ENCODE results near the gene CKAP2L. TPM values are rescaled to one million over a fixed set of nuclear protein-coding genes. Genes with fewer than 3 reads are reported as not detected.

Gene CKAP2L
- total RNA-seq, 1 experiment from 2014 or later, result 20.7 TPM

DNA sequence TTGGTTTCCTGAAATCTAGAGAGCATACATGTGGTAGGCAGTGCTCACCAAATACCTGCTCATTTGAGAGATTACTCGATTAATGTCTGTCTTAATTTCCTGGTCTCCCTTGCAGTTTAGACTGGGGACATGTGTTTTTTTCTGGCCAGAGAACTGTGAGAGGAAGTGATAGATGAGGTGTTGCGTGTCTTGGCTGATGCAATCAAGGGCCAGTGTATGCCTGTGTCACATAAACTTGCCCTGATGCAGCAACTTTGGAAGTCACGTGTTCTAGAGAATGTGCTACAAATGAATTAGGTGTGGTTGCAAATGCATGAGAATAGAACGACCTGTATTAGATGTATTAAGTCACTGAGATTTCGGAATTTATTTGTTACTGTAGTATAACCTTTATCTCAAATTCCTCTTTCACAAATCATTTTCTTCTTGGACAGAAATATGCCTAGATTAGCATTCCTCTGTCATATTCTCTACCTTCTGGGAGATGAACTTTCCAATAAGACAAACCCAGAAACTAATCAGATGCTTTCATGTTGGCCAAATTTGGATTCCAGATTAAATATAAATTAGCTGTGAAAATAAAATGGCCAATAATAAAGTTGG lies 29.8 kb upstream of the CKAP2L start:
- intact Hi-C loops (cut with micrococcal nuclease), result no loop called here
- no peak overlapping the region for H3K4me3 ChIP-seq (ENCODE audit: low read length)
- ChIA-PET POLR2A (ENCODE audit: unreplicated experiment) (no interaction called here), CTCF (no interaction called here)
- no peaks in the 10 kb centered on the region for H3F3A ChIP-seq (ENCODE audit: low read length, unreplicated experiment)
- H3K36me3 ChIP-seq (ENCODE audit: low read depth, low read length), result no peaks in the 10 kb centered on the region
- no peaks in the 10 kb centered on the region for H4K20me1 ChIP-seq (ENCODE audit: low read length)
- H3K4me1 ChIP-seq (ENCODE audit: insufficient read depth, low read length), result peaks cover 27% of the 10 kb centered on the region
- DNase-seq (no peak), ATAC-seq (no peak)
- no peaks in the 10 kb centered on the region for H3K27me3 ChIP-seq (ENCODE audit: low read length)
- BruUV-seq (replicated peaks), result no TSS peak
- H3K9me3 ChIP-seq (ENCODE audit: low read length), result no peaks in the 10 kb centered on the region
- no peak overlapping the region for H3K4me2 ChIP-seq (ENCODE audit: low read length)
- no peak overlapping the region for H2AFZ ChIP-seq (ENCODE audit: low read length)
- H3K9me2 ChIP-seq (replicated peaks; ENCODE audit: low read length), result no peaks in the 10 kb centered on the region
- H3K27ac ChIP-seq (ENCODE audit: low read length), result no peak overlapping the region
- no peaks in the 10 kb centered on the region for H3K79me2 ChIP-seq (ENCODE audit: low read length)
- TF ChIP-seq EZH2phosphoT487 (IDR thresholded peaks at IDR 0.05; ENCODE audit: borderline replicate concordance, low read length) (no peak), EZH2 (IDR thresholded peaks at IDR 0.05; ENCODE audit: low read length, unreplicated experiment) (no peak)
- TF ChIP-seq, protein P1, sequence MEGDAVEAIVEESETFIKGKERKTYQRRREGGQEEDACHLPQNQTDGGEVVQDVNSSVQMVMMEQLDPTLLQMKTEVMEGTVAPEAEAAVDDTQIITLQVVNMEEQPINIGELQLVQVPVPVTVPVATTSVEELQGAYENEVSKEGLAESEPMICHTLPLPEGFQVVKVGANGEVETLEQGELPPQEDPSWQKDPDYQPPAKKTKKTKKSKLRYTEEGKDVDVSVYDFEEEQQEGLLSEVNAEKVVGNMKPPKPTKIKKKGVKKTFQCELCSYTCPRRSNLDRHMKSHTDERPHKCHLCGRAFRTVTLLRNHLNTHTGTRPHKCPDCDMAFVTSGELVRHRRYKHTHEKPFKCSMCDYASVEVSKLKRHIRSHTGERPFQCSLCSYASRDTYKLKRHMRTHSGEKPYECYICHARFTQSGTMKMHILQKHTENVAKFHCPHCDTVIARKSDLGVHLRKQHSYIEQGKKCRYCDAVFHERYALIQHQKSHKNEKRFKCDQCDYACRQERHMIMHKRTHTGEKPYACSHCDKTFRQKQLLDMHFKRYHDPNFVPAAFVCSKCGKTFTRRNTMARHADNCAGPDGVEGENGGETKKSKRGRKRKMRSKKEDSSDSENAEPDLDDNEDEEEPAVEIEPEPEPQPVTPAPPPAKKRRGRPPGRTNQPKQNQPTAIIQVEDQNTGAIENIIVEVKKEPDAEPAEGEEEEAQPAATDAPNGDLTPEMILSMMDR (conservative IDR thresholded peaks at IDR 0.05; ENCODE audit: low read depth, low read length), result no peak
- no peak overlapping the region for H3K9ac ChIP-seq (ENCODE audit: low read length)

DNA sequence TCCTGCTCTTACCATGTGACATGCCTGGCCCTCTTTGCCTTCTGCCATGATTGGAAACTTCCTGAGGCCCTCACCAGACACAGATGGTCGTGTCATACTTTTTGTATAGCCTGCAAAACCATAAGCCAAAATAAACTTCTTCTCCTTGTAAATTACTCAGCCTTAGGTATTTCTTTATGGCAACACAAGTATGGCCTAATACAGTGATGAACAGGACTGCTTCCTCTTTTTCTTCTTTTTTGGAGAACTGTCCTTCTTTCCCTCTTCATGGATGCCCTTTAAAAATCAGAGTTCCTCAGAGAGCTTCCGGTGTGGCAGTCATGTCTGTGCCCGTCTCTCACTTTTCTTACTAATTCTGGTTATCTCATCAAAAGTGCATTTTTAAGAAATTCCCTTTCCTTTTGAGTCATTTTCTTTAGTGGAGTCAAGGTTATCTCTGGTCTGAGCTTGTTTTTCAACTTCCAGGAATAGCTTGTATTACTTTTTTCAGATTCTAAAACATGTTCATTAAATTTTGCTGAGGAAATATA lies 29.1 kb upstream of the CKAP2L start:
- no peak overlapping the region for H2AFZ ChIP-seq (ENCODE audit: low read length)
- no peak for TF ChIP-seq EZH2phosphoT487 (IDR thresholded peaks at IDR 0.05; ENCODE audit: borderline replicate concordance, low read length)
- no peak overlapping the region for H3K9ac ChIP-seq (ENCODE audit: low read length)
- ATAC-seq (no peak; the same call in 1 of the 2 replicates), DNase-seq (no peak)
- no peak overlapping the region for H3K27ac ChIP-seq (ENCODE audit: low read length)
- H3K9me2 ChIP-seq (replicated peaks; ENCODE audit: low read length), result no peaks in the 10 kb centered on the region
- no peak overlapping the region for H3K4me3 ChIP-seq (ENCODE audit: low read length)
- H3K79me2 ChIP-seq (ENCODE audit: low read length), result no peaks in the 10 kb centered on the region
- intact Hi-C loops (cut with micrococcal nuclease), result no loop called here
- POLR2A ChIA-PET (ENCODE audit: unreplicated experiment), result no interaction called here
- no peaks in the 10 kb centered on the region for H3K36me3 ChIP-seq (ENCODE audit: low read depth, low read length)
- no peak overlapping the region for H3K4me2 ChIP-seq (ENCODE audit: low read length)
- H3K27me3 ChIP-seq (ENCODE audit: low read length), result no peaks in the 10 kb centered on the region
- H3F3A ChIP-seq (ENCODE audit: low read length, unreplicated experiment), result no peaks in the 10 kb centered on the region
- no peaks in the 10 kb centered on the region for H3K9me3 ChIP-seq (ENCODE audit: low read length)
- H3K4me1 ChIP-seq (ENCODE audit: insufficient read depth, low read length), result peaks cover 27% of the 10 kb centered on the region
- no TSS peak for BruUV-seq (replicated peaks)
- CTCF ChIA-PET, result no interaction called here
- no peaks in the 10 kb centered on the region for H4K20me1 ChIP-seq (ENCODE audit: low read length)

DNA sequence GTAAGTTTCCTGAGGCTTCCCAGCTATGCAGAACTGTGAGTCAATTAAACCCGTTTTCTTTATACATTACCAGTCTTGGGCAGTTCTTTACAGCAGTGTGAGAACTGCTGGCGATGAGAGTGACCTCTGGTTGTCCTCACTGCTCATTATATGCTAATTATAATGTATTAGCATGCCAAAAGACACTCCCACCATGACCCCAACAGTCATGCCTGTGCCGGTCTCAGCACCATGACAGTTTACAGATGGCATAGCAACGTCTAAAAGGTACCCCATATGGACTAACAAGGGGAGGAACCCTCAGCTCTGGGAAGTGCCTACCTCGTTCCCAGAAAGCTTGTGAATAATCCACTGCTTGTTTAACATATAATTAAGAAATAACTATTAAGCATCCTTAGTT lies 28.0 kb upstream of the CKAP2L start:
- H3K79me2 ChIP-seq (ENCODE audit: low read length), result no peaks in the 10 kb centered on the region
- H3K4me2 ChIP-seq (ENCODE audit: low read length), result no peak overlapping the region
- no peak overlapping the region for H3K9ac ChIP-seq (ENCODE audit: low read length)
- no peak overlapping the region for H3K27ac ChIP-seq (ENCODE audit: low read length)
- CTCF ChIA-PET, result no interaction called here
- POLR2A ChIA-PET (ENCODE audit: unreplicated experiment), result no interaction called here
- no peak for TF ChIP-seq EZH2phosphoT487 (IDR thresholded peaks at IDR 0.05; ENCODE audit: borderline replicate concordance, low read length)
- TF ChIP-seq EZH2 (IDR thresholded peaks at IDR 0.05; ENCODE audit: low read length, unreplicated experiment), result no peak
- TF ChIP-seq, protein P1 (conservative IDR thresholded peaks at IDR 0.05; ENCODE audit: low read depth, low read length), result no peak
- H3K4me1 ChIP-seq (ENCODE audit: insufficient read depth, low read length), result peaks cover 30% of the 10 kb centered on the region
- no peaks in the 10 kb centered on the region for H3K27me3 ChIP-seq (ENCODE audit: low read length)
- no peak for DNase-seq
- intact Hi-C loops (cut with micrococcal nuclease), result no loop called here
- no peaks in the 10 kb centered on the region for H3F3A ChIP-seq (ENCODE audit: low read length, unreplicated experiment)
- H3K4me3 ChIP-seq (ENCODE audit: low read length), result no peak overlapping the region
- H3K36me3 ChIP-seq (ENCODE audit: low read depth, low read length), result no peaks in the 10 kb centered on the region
- ATAC-seq, result no peak
- no peaks in the 10 kb centered on the region for H3K9me2 ChIP-seq (replicated peaks; ENCODE audit: low read length)
- no peaks in the 10 kb centered on the region for H3K9me3 ChIP-seq (ENCODE audit: low read length)
- no TSS peak for BruUV-seq (replicated peaks)
- H2AFZ ChIP-seq (ENCODE audit: low read length), result no peak overlapping the region
- no peaks in the 10 kb centered on the region for H4K20me1 ChIP-seq (ENCODE audit: low read length)

Data from PC-3 (cell line).